Keratinocyte (primary cell): ENCODE measurements around the gene MRPL16.

Source experiments
- EZH2 ChIP-seq: IDR thresholded peaks from one replicate; pipeline ENCODE4 v1.6.1; 2012; ENCODE audit warnings: inconsistent platforms, mild to moderate bottlenecking, low read length, moderate library complexity
- TF ChIP-seq, protein P1 (sequence below), 3 experiments: IDR thresholded peaks in 1 of 3; conservative IDR thresholded peaks in 1 of 3; optimal IDR thresholded peaks in 1 of 3; 2 replicates in 2 of 3; 3 replicates in 1 of 3; pipeline versions ENCODE3 to v1.5.1; 2011; ENCODE audit warnings: low read length in 3 of 3, mild to moderate bottlenecking in 3 of 3, moderate library complexity in 2 of 3, control low read depth in 1 of 3, inconsistent platforms in 1 of 3; ENCODE audit not compliant: insufficient read depth in 2 of 3; ENCODE audit errors: extremely low read depth in 1 of 3

DNA sequence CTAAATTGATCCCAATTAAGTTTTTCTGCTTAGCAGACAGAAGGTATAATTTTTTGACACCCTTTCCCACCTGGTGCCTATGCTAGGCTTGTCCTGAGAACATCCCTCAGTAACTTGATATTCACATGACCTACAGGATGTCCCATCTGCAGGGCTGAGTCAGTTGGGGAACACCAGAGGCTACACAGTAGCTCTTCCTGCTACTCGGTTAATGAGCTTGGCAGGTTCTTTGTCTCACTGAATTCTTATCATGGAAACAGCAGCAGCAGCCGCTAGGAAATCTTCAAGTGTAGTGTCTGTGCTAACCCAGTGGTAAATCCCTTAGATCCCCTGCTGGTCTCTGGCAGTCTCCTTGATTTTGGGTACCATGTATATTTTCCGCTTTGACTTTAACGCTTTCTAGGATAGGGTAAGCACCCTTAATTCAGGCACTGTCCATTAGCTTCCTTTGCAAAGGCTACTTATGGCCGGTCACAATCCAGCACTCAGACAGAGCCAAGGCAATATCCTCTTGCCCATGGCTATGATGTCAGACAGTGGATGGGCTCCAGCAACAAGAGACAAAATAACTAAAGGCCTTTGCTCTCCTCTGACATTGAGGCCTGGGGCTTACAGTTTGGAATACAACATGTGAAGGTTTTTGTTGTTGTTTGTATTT lies 8.5 kb downstream of the MRPL16 start:
- TF ChIP-seq EZH2, result no peak
- TF ChIP-seq, protein P1, sequence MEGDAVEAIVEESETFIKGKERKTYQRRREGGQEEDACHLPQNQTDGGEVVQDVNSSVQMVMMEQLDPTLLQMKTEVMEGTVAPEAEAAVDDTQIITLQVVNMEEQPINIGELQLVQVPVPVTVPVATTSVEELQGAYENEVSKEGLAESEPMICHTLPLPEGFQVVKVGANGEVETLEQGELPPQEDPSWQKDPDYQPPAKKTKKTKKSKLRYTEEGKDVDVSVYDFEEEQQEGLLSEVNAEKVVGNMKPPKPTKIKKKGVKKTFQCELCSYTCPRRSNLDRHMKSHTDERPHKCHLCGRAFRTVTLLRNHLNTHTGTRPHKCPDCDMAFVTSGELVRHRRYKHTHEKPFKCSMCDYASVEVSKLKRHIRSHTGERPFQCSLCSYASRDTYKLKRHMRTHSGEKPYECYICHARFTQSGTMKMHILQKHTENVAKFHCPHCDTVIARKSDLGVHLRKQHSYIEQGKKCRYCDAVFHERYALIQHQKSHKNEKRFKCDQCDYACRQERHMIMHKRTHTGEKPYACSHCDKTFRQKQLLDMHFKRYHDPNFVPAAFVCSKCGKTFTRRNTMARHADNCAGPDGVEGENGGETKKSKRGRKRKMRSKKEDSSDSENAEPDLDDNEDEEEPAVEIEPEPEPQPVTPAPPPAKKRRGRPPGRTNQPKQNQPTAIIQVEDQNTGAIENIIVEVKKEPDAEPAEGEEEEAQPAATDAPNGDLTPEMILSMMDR (optimal IDR thresholded peaks at IDR 0.05 in 1 of 3, IDR thresholded peaks at IDR 0.05 in 1 of 3, conservative IDR thresholded peaks at IDR 0.05 in 1 of 3; ENCODE audit: extremely low read depth in 1 of 3, insufficient read depth in 2 of 3, low read length in 3 of 3), result no peak
